Heart right ventricle (tissue), 16 donors: ENCODE measurements around the gene GATM. TPM values are rescaled to one million over a fixed set of nuclear protein-coding genes. Genes with fewer than 3 reads are reported as not detected.

Experiments used
- ATAC-seq, 8 donors: fragments of 200-7000 bp; cut with Tn5 transposase; one replicate each; pipeline ENCODE4 v1.9.1; 2020; ENCODE audit warnings: mild to moderate bottlenecking in 8 of 8, moderate library complexity in 8 of 8, moderate number of reproducible peaks in 1 of 8
- DNase-seq, 2 donors: peaks; one replicate each; pipeline ENCODE4 v3.0.0-alpha.2; 2020
- H3K27ac ChIP-seq, 10 donors: fragments of 200-600 bp; sonication (generic) in 2 of 10; one replicate each; pipeline versions ENCODE4 v1.5.0 to v1.8.0; 2020 to 2022; ENCODE audit warnings: mild to moderate bottlenecking in 3 of 10
- H3K27me3 ChIP-seq, 7 donors: fragments of 200-600 bp; one replicate each; pipeline ENCODE4 v1.8.0; 2021 to 2022; ENCODE audit warnings: mild to moderate bottlenecking in 2 of 7
- H3K36me3 ChIP-seq, 9 donors: fragments of 200-600 bp; sonication (generic) in 1 of 9; one replicate each; pipeline versions ENCODE4 v1.5.0 to v1.8.0; 2020 to 2022; ENCODE audit warnings: mild to moderate bottlenecking in 2 of 9
- H3K4me1 ChIP-seq, 9 donors: fragments of 200-600 bp; sonication (generic) in 1 of 9; one replicate each; pipeline versions ENCODE4 v1.5.0 to v1.8.0; 2020 to 2022; ENCODE audit warnings: mild to moderate bottlenecking in 4 of 9
- H3K4me3 ChIP-seq, 10 donors: fragments of 200-600 bp; sonication (generic) in 2 of 10; one replicate each; pipeline versions ENCODE4 v1.5.0 to v1.8.0; 2020 to 2022; ENCODE audit warnings: mild to moderate bottlenecking in 7 of 10, moderate library complexity in 2 of 10
- H3K9me3 ChIP-seq, 11 donors: fragments of 200-600 bp in 10 of 11; sonication (generic) in 2 of 11; one replicate each; pipeline versions ENCODE4 v1.5.0 to v1.8.0; 2013 to 2022; ENCODE audit warnings: mild to moderate bottlenecking in 2 of 11, control low read depth in 1 of 11, moderate library complexity in 1 of 11
- WGBS, 2 donors: extraction: QIAGEN DNeasy Blood & Tissue Kit; methylation state at CpG; one replicate each; pipeline ENCODE4 v1.1.7; 2013; ENCODE audit warnings: inconsistent platforms in 1 of 2; 5-methylcytosine and 5-hydroxymethylcytosine counted together
- intact Hi-C, 10 donors: fragments of 100-400 bp; cut with DNase I; formaldehyde crosslinking; loops; one replicate each; pipeline versions ENCODE4 v1.11.1 to v1.14.2; 2022
- polyA plus RNA-seq, 2 donors: library from polyadenylated mRNA; stranded (reverse); fragments of 200-250 nt; gene quantifications; one replicate each; pipeline ENCODE4 v1.2.3, GENCODE V29; 2013
- total RNA-seq, 10 donors: library from RNA; stranded (reverse); fragmentation: NEBNext Ultra II Directional in 3 of 10; extraction: Animal tissue kit (Norgen Biotek cat#: 25700) in 3 of 10; gene quantifications; one replicate each; pipeline versions ENCODE4 v1.2.1 to v1.2.4, GENCODE V29; 2021 to 2023
- TF ChIP-seq, protein P1 (sequence below), 9 donors: fragments of 200-600 bp; sonication (generic) in 2 of 9; IDR thresholded peaks; one replicate each; pipeline versions ENCODE4 v1.5.0 to v1.8.0; 2021 to 2022; ENCODE audit warnings: antibody characterized with exemption in 9 of 9, mild to moderate bottlenecking in 5 of 9, moderate library complexity in 1 of 9
- donor health status: Arrhythmogenic right ventricular cardiomyopathy.
- donor health status: ischemic (EF 13 %, LVEDD 7.1; RV severe dilation, severe dysfunction).
- donor health status: healthy with polysubstance abuse.
- donor health status: DM: no; HTN: yes; CAD: no.
- donor health status: DM: no; HTN: no; CAD: no.
- donor health status: ischemic (EF 25% LVEDD 6.9; RV normal size, moderate dysfunction).
- donor health status: ischemic (EF 25% LVEDD 5.7; RV mildly dilated, moderate dysfunction).
- donor health status: healthy.
- donor health status: DM: yes; HTN: yes; CAD: no.
- donor health status: Ischemic cardiomyopathy.
- donor health status: ischemic (EF 35%, LVEDD 5.7; RV mildly dilated, moderate dysfunction).
- donor health status: nonischemic (EF 11% LVEDD 7.7; RV severe dilation, severe dysfunction).
- donor health status: DM: yes; HTN: yes; CAD: no.
- donor health status: PGD.
- donor health status: ischemic (EF 29% LVEDD 5.4; RV normal size, mild dysfunction).
- donor health status: nonischemic (EF 23%, LVEDD 6.1; RV moderate dilation, normal function).

GATM gene
- total and polyA plus RNA-seq, 12 donors = 4.7 to 97.8 (median 27.4) TPM

DNA sequence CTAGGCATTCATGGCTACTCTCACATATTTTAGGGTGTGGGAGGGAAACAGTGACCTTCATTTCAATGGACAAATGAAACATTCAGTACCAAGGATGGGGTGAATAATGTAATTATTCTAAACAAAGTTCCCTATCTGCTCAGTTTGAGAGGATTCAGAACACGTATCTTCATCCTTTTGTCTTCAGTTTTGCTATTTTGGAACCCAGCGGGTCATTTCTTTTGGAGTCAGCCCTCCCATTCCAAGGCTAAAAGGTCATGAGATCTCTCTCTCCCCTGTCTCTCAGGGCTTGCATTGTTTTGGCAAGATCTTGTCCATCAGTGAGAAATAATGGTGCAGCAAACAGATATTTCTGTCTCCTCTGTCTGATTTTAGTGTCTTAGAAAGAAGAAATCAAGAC, 16.3 kb upstream of the GATM start:
- Histone ChIP-seq H3K9me3 (no peaks in the 10 kb centered on the region), H3K4me3 (no peak overlapping the region), H3K27me3 (no peaks in the 10 kb centered on the region), H3K36me3 (no peaks in the 10 kb centered on the region), H3K4me1 (peaks cover 0 to 17% (median 0%) of the 10 kb centered on the region in 9 donors), H3K27ac (no peak overlapping the region)
- TF ChIP-seq, protein P1, sequence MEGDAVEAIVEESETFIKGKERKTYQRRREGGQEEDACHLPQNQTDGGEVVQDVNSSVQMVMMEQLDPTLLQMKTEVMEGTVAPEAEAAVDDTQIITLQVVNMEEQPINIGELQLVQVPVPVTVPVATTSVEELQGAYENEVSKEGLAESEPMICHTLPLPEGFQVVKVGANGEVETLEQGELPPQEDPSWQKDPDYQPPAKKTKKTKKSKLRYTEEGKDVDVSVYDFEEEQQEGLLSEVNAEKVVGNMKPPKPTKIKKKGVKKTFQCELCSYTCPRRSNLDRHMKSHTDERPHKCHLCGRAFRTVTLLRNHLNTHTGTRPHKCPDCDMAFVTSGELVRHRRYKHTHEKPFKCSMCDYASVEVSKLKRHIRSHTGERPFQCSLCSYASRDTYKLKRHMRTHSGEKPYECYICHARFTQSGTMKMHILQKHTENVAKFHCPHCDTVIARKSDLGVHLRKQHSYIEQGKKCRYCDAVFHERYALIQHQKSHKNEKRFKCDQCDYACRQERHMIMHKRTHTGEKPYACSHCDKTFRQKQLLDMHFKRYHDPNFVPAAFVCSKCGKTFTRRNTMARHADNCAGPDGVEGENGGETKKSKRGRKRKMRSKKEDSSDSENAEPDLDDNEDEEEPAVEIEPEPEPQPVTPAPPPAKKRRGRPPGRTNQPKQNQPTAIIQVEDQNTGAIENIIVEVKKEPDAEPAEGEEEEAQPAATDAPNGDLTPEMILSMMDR (IDR thresholded peaks at IDR 0.05) = no peak
- DNase-seq = no peak
- WGBS, 2 donors = 72 to 78% methylated on average over 2 of the region's 2 CpGs
- no peak for ATAC-seq
- intact Hi-C loops = loop anchor here in 2 of 10 donors (5.0 kb wide), 2 partner anchors 87 to 232 kb away; no protein-coding TSS in a partner anchor

GRCh38 chr15:45393851-45394250, 15.5 kb upstream of the GATM start:
- intact Hi-C loops = no loop called here
- no peak overlapping the region for H3K4me3 ChIP-seq
- no peak overlapping the region for H3K27ac ChIP-seq
- peak in 1 of 8 donors; percentile 37 for ATAC-seq
- DNase-seq = no peak
- no peaks in the 10 kb centered on the region for H3K27me3 ChIP-seq
- H3K9me3 ChIP-seq = no peaks in the 10 kb centered on the region
- 82 to 91% methylated on average over 3 of the region's 3 CpGs for WGBS, 2 donors
- no peaks in the 10 kb centered on the region for H3K36me3 ChIP-seq
- peaks cover 0 to 17% (median 8%) of the 10 kb centered on the region in 9 donors for H3K4me1 ChIP-seq
- TF ChIP-seq, protein P1 (IDR thresholded peaks at IDR 0.05) = peak in 3 of 9 donors; percentile 7 to 24 (median 15)

- peaks cover 0 to 26% (median 15%) of the 10 kb centered on the region in 9 donors for H3K4me1 ChIP-seq
- no peaks in the 10 kb centered on the region for H3K36me3 ChIP-seq
- TF ChIP-seq, protein P1 (IDR thresholded peaks at IDR 0.05) = no peak
- ATAC-seq (no peak), DNase-seq (no peak)
- no peak overlapping the region for H3K4me3 ChIP-seq
- H3K9me3 ChIP-seq = no peaks in the 10 kb centered on the region
- H3K27me3 ChIP-seq = no peaks in the 10 kb centered on the region
- intact Hi-C loops = no loop called here
- peak overlapping the region in 2 of 10 donors; percentile 13 to 61 for H3K27ac ChIP-seq
Measured at GRCh38 chr15:45392584-45392855, 14.2 kb upstream of the GATM start.

- no peak for DNase-seq
- peak in 7 of 8 donors; percentile 18 to 70 (median 58) for ATAC-seq
- H3K4me1 ChIP-seq = peaks cover 0 to 31% (median 21%) of the 10 kb centered on the region in 9 donors
- H3K4me3 ChIP-seq = no peak overlapping the region
- intact Hi-C loops = no loop called here
- H3K27me3 ChIP-seq = no peaks in the 10 kb centered on the region
- peak overlapping the region in 3 of 10 donors; percentile 3 to 78 (median 13) for H3K27ac ChIP-seq
- no peaks in the 10 kb centered on the region for H3K36me3 ChIP-seq
- WGBS, 2 donors = 83 to 85% methylated on average over 7 of the region's 7 CpGs
- TF ChIP-seq, protein P1 (IDR thresholded peaks at IDR 0.05) = no peak
- no peaks in the 10 kb centered on the region for H3K9me3 ChIP-seq
Measured at GRCh38 chr15:45391746-45392583, 13.6 kb upstream of the GATM start.
